GM12878 (cell line): Measurements from ENCODE around the gene GNAT1. TPM values are rescaled to one million over a fixed set of nuclear protein-coding genes. Genes with fewer than 3 reads are reported as not detected.

Experiments
- CREM ChIP-seq: IDR thresholded peaks from 2 replicates; pipeline ENCODE4 v1.6.1; 2014; ENCODE audit warnings: antibody characterized with exemption, low read depth
- EZH2 ChIP-seq: IDR thresholded peaks from 2 replicates; pipeline ENCODE4 v1.6.1; 2012; ENCODE audit warnings: low read depth, mild to moderate bottlenecking, control low read depth, inconsistent platforms, low read length, borderline replicate concordance; ENCODE audit not compliant: control insufficient read depth
- JUNB ChIP-seq: IDR thresholded peaks from 2 replicates; pipeline ENCODE4 v1.6.1; 2016; ENCODE audit warnings: antibody characterized with exemption, mild to moderate bottlenecking
- ZNF207 ChIP-seq: fragments of 450-650 bp; IDR thresholded peaks from 2 replicates; pipeline ENCODE4 v1.6.1; 2014; ENCODE audit warnings: antibody characterized with exemption, mild to moderate bottlenecking, borderline replicate concordance
- polyA plus RNA-seq, 11 experiments: library from polyadenylated mRNA; depleted of rRNA in 4 of 11; unstranded in 6 of 11; stranded (reverse) in 5 of 11; fragments of >200 nt; fragmentation: Nextera tagmentation in 4 of 11; fragmentation: Illumina TruSeq in 1 of 11; extraction: Ambion mirVana in 4 of 11; extraction: Trizol in 1 of 11; gene quantifications; 1 replicate in 1 of 11; 2 replicates in 10 of 11; pipeline versions ENCODE4 v1.2.1 to v1.2.3, GENCODE V29; 2011 to 2016; ENCODE audit warnings: inconsistent platforms in 2 of 11, missing spikeins in 2 of 11, low read depth in 1 of 11
- total RNA-seq, 4 experiments: library from RNA; depleted of rRNA in 3 of 4; stranded (reverse); fragments of >200 nt in 3 of 4; fragmentation: Illumina TruSeq in 1 of 4; extraction: Trizol in 1 of 4; gene quantifications; 2 replicates each; pipeline versions ENCODE4 v1.2.1 to v1.2.3, GENCODE V29; 2013 to 2021
- TF ChIP-seq, protein P1 (sequence below): fragments of 450-650 bp; IDR thresholded peaks from 2 replicates; pipeline ENCODE4 v1.6.1; 2017; ENCODE audit warnings: mild to moderate bottlenecking, low read depth, inconsistent platforms; ENCODE audit not compliant: poor library complexity, severe bottlenecking
- TF ChIP-seq, protein P2 (sequence below): IDR thresholded peaks from 2 replicates; pipeline ENCODE4 v1.6.1; 2011; ENCODE audit warnings: low read depth, low read length, improper control_type of control experiment, borderline replicate concordance

The GNAT1 gene
- total and polyA plus RNA-seq, 10 of the 15 experiments (the other 5 are each of a cell fraction or from before 2014, with no cell fraction given): not detected

- TF ChIP-seq CREM (peak; percentile 67; the same call in 1 of the 2 replicates), JUNB (no peak), EZH2 (no peak), ZNF207 (peak; percentile 60; the same call in 1 of the 2 replicates)
- TF ChIP-seq, protein P1, sequence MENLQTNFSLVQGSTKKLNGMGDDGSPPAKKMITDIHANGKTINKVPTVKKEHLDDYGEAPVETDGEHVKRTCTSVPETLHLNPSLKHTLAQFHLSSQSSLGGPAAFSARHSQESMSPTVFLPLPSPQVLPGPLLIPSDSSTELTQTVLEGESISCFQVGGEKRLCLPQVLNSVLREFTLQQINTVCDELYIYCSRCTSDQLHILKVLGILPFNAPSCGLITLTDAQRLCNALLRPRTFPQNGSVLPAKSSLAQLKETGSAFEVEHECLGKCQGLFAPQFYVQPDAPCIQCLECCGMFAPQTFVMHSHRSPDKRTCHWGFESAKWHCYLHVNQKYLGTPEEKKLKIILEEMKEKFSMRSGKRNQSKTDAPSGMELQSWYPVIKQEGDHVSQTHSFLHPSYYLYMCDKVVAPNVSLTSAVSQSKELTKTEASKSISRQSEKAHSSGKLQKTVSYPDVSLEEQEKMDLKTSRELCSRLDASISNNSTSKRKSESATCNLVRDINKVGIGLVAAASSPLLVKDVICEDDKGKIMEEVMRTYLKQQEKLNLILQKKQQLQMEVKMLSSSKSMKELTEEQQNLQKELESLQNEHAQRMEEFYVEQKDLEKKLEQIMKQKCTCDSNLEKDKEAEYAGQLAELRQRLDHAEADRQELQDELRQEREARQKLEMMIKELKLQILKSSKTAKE: no peak
- TF ChIP-seq, protein P2, sequence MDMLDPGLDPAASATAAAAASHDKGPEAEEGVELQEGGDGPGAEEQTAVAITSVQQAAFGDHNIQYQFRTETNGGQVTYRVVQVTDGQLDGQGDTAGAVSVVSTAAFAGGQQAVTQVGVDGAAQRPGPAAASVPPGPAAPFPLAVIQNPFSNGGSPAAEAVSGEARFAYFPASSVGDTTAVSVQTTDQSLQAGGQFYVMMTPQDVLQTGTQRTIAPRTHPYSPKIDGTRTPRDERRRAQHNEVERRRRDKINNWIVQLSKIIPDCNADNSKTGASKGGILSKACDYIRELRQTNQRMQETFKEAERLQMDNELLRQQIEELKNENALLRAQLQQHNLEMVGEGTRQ: no peak
Observed at GRCh38 chr3:50227390-50228183, 36.2 kb downstream of the GNAT1 start (continued).
